Fibroblast of lung (primary cell): Measurements from ENCODE around the gene MAP2K6. TPM values are rescaled to one million over a fixed set of nuclear protein-coding genes. Genes with fewer than 3 reads are reported as not detected.

ENCODE experiments used
- DNase-seq, 2 donors: peaks; one replicate each; pipeline versions ENCODE4 v3.0.0 to v3.0.0-alpha.2; 2010; ENCODE audit warnings: low read depth in 2 of 2
- H2AFZ ChIP-seq: 2 replicates; pipeline ENCODE4 v1.5.1; 2012; ENCODE audit warnings: low read length, control low read depth, inconsistent platforms
- H3K27ac ChIP-seq: 2 replicates; pipeline ENCODE4 v1.5.1; 2011; ENCODE audit warnings: low read length, control low read depth; ENCODE audit not compliant: insufficient read depth
- H3K27me3 ChIP-seq: 2 replicates; pipeline ENCODE4 v1.5.1; 2011; ENCODE audit warnings: mild to moderate bottlenecking, low read length; ENCODE audit not compliant: control insufficient read depth, insufficient read depth
- H3K36me3 ChIP-seq: 2 replicates; pipeline ENCODE4 v1.5.1; 2011; ENCODE audit warnings: low read length; ENCODE audit not compliant: control insufficient read depth, insufficient read depth
- H3K4me1 ChIP-seq: 2 replicates; pipeline ENCODE4 v1.5.1; 2011; ENCODE audit warnings: low read length; ENCODE audit not compliant: control insufficient read depth, insufficient read depth; ENCODE audit errors: extremely low read depth
- H3K4me2 ChIP-seq: 2 replicates; pipeline ENCODE4 v1.5.1; 2011; ENCODE audit warnings: low read length, control low read depth; ENCODE audit not compliant: insufficient read depth; ENCODE audit errors: extremely low read depth
- H3K4me3 ChIP-seq, 4 experiments: fragments of 200-600 bp in 1 of 4; sonication (generic) in 1 of 4; replicated peaks in 1 of 4; 2 replicates each; pipeline ENCODE4 v1.5.1; 2011 to 2016; ENCODE audit warnings: low read length in 4 of 4, low read depth in 3 of 4, mild to moderate bottlenecking in 3 of 4, control low read depth in 2 of 4, inconsistent platforms in 1 of 4, mixed read lengths in 1 of 4; ENCODE audit not compliant: insufficient read depth in 1 of 4; ENCODE audit errors: control extremely low read depth in 1 of 4
- H3K79me2 ChIP-seq: 2 replicates; pipeline ENCODE4 v1.5.1; 2012; ENCODE audit warnings: mild to moderate bottlenecking, low read length, inconsistent platforms; ENCODE audit not compliant: control insufficient read depth, insufficient read depth
- H3K9ac ChIP-seq: 2 replicates; pipeline ENCODE4 v1.5.1; 2011; ENCODE audit warnings: mild to moderate bottlenecking, low read length, control low read depth; ENCODE audit not compliant: insufficient read depth
- H3K9me3 ChIP-seq: 2 replicates; pipeline ENCODE4 v1.5.1; 2012; ENCODE audit warnings: low read depth, low read length; ENCODE audit not compliant: control insufficient read depth, insufficient read depth
- H4K20me1 ChIP-seq: 2 replicates; pipeline ENCODE4 v1.5.1; 2011; ENCODE audit warnings: low read length; ENCODE audit not compliant: control insufficient read depth, insufficient read depth; ENCODE audit errors: extremely low read depth
- CTCF ChIP-seq, 2 donors: IDR thresholded peaks in 1 of 2; conservative IDR thresholded peaks in 1 of 2; 1 replicate in 1 of 2; 2 replicates in 1 of 2; pipeline ENCODE4 v1.5.1; 2011 to 2012; ENCODE audit warnings: low read length in 2 of 2, control low read depth in 1 of 2, inconsistent platforms in 1 of 2, low read depth in 1 of 2, mild to moderate bottlenecking in 1 of 2
- EZH2 ChIP-seq: IDR thresholded peaks from 2 replicates; pipeline ENCODE4 v1.5.1; 2012; ENCODE audit warnings: low read length, control low read depth, mild to moderate bottlenecking; ENCODE audit errors: missing control alignments
- polyA plus RNA-seq, 2 donors: library from polyadenylated mRNA; depleted of rRNA in 1 of 2; stranded (reverse) in 1 of 2; unstranded in 1 of 2; fragments of >200 nt; gene quantifications; 2 replicates each; pipeline ENCODE4 v1.2.1, GENCODE V29; 2011 to 2012; ENCODE audit warnings: missing spikeins in 1 of 2
- total RNA-seq: library from RNA; depleted of rRNA; stranded (reverse); fragments of >200 nt; gene quantifications from 2 replicates; pipeline ENCODE4 v1.2.1, GENCODE V29; 2014

MAP2K6 gene
- total and polyA plus RNA-seq, 2 donors (not counting 1 experiment from before 2014, with no cell fraction given): 2.7 to 39.5 TPM

GRCh38 chr17:69441179-69441578, 26.7 kb downstream of the MAP2K6 start:
- Histone ChIP-seq H3K36me3 (no peaks in the 10 kb centered on the region), H3K27ac (no peak overlapping the region), H3K9ac (no peak overlapping the region), H3K9me3 (no peaks in the 10 kb centered on the region), H3K4me3 (no peak overlapping the region), H4K20me1 (no peaks in the 10 kb centered on the region), H3K4me1 (no peaks in the 10 kb centered on the region), H3K79me2 (no peaks in the 10 kb centered on the region), H3K4me2 (no peak overlapping the region), H2AFZ (no peak overlapping the region), H3K27me3 (no peaks in the 10 kb centered on the region)
- TF ChIP-seq EZH2 (no peak), CTCF (conservative IDR thresholded peaks at IDR 0.05 in 1 of 2, IDR thresholded peaks at IDR 0.05 in 1 of 2; ENCODE audit: low read depth in 1 of 2, low read length in 2 of 2) (no peak)
- DNase-seq: no peak

- H3K4me2 ChIP-seq: no peak overlapping the region
Observed at GRCh38 chr17:69443138-69443537, 28.6 kb downstream of the MAP2K6 start.

GRCh38 chr17:69444023-69444422, 29.5 kb downstream of the MAP2K6 start:
- no peaks in the 10 kb centered on the region for H3K27me3 ChIP-seq
- no peak for DNase-seq
- no peak overlapping the region for H3K27ac ChIP-seq
- H4K20me1 ChIP-seq: no peaks in the 10 kb centered on the region
- no peak overlapping the region for H2AFZ ChIP-seq
- no peaks in the 10 kb centered on the region for H3K9me3 ChIP-seq
- no peaks in the 10 kb centered on the region for H3K4me1 ChIP-seq
- no peaks in the 10 kb centered on the region for H3K79me2 ChIP-seq
- no peak overlapping the region for H3K4me3 ChIP-seq
- H3K9ac ChIP-seq: no peak overlapping the region
- no peaks in the 10 kb centered on the region for H3K36me3 ChIP-seq
- no peak overlapping the region for H3K4me2 ChIP-seq
- TF ChIP-seq EZH2 (no peak), CTCF (conservative IDR thresholded peaks at IDR 0.05 in 1 of 2, IDR thresholded peaks at IDR 0.05 in 1 of 2; ENCODE audit: low read depth in 1 of 2, low read length in 2 of 2) (no peak)

More at GRCh38 chr17:69443138-69443537, 28.6 kb downstream of the MAP2K6 start:
- Histone ChIP-seq H4K20me1 (no peaks in the 10 kb centered on the region), H3K36me3 (no peaks in the 10 kb centered on the region), H3K27me3 (no peaks in the 10 kb centered on the region), H2AFZ (no peak overlapping the region), H3K4me1 (no peaks in the 10 kb centered on the region), H3K9ac (no peak overlapping the region), H3K79me2 (no peaks in the 10 kb centered on the region), H3K9me3 (no peaks in the 10 kb centered on the region), H3K27ac (no peak overlapping the region), H3K4me3 (no peak overlapping the region)
- DNase-seq: no peak
- TF ChIP-seq EZH2: no peak
- TF ChIP-seq CTCF (conservative IDR thresholded peaks at IDR 0.05 in 1 of 2, IDR thresholded peaks at IDR 0.05 in 1 of 2; ENCODE audit: low read depth in 1 of 2, low read length in 2 of 2): no peak
